Measurements from ENCODE around the gene ODR4. TPM values are rescaled to one million over a fixed set of nuclear protein-coding genes. Genes with fewer than 3 reads are reported as not detected.

ODR4 gene
- total and polyA plus RNA-seq, 2 of the 4 experiments (the other 2 are of a cell fraction) = 9.4 to 9.7 TPM

GRCh38 chr1:186454981-186455380 is 79.3 kb downstream of the ODR4 start:
- Histone ChIP-seq H4K20me1 (ENCODE audit: insufficient read depth, low read length) (no peaks in the 10 kb centered on the region), H3K4ac (ENCODE audit: low read depth, low read length) (no peak overlapping the region), H3K79me1 (ENCODE audit: low read depth in 1 of 2, low read length in 2 of 2) (no peaks in the 10 kb centered on the region), H3K14ac (replicated peaks; ENCODE audit: low read depth, low read length) (no peak overlapping the region), H2BK5ac (ENCODE audit: low read depth, low read length, poor library complexity, severe bottlenecking) (no peak overlapping the region), H3K4me3 (ENCODE audit: insufficient read depth, low read depth, low read length) (no peak overlapping the region), H2BK20ac (ENCODE audit: low read depth, low read length) (no peak overlapping the region), H3K36me3 (ENCODE audit: control insufficient read depth, insufficient read depth, low read length) (no peaks in the 10 kb centered on the region), H3K18ac (ENCODE audit: low read depth, low read length) (no peak overlapping the region), H2AK9ac (replicated peaks; ENCODE audit: low read depth, low read length, poor library complexity) (no peak overlapping the region), H3K9ac (ENCODE audit: low read depth, low read length) (no peak overlapping the region), H2AFZ (replicated peaks; ENCODE audit: low read length, poor library complexity) (no peak overlapping the region), H3K27ac (ENCODE audit: insufficient read depth, low read length) (no peak overlapping the region), H4K5ac (ENCODE audit: low read depth, low read length) (no peak overlapping the region), H3K56ac (ENCODE audit: extremely low read depth, insufficient read depth, low read length) (no peak overlapping the region), H4K91ac (ENCODE audit: insufficient read depth, low read depth, low read length) (no peak overlapping the region), H3K4me1 (ENCODE audit: control insufficient read depth, insufficient read depth, low read length) (no peaks in the 10 kb centered on the region), H4K8ac (ENCODE audit: low read depth in 2 of 2, low read length in 2 of 2) (no peak overlapping the region), H2AK5ac (ENCODE audit: low read depth, low read length) (no peak overlapping the region), H3K23ac (ENCODE audit: low read depth, low read length) (no peak overlapping the region), H3K4me2 (ENCODE audit: low read depth, low read length) (no peak overlapping the region), H2BK120ac (ENCODE audit: low read depth, low read length) (no peak overlapping the region), H2BK15ac (ENCODE audit: low read depth, low read length) (no peak overlapping the region), H3K9me1 (ENCODE audit: insufficient read depth, low read length) (no peaks in the 10 kb centered on the region), H3K27me3 (ENCODE audit: control insufficient read depth, insufficient read depth, low read length) (no peaks in the 10 kb centered on the region), H3K9me3 (ENCODE audit: control insufficient read depth, insufficient read depth, low read length) (no peaks in the 10 kb centered on the region)
- ATAC-seq (ENCODE audit: low read depth) (no peak), DNase-seq (no peak)
- in situ Hi-C loops (cut with MboI; ENCODE audit: low sequenced_read_pairs) = no loop called here
- no TSS peak for BruUV-seq (replicated peaks)
- ChIA-PET CTCF (no interaction called here), POLR2A (ENCODE audit: unreplicated experiment) (no interaction called here)
- intact Hi-C loops (cut with micrococcal nuclease) = no loop called here
- WGBS, 2 experiments (ENCODE audit: extremely low coverage in 2 of 2, insufficient read length in 1 of 2) = no CpG with 5 or more reads among the region's 3 CpGs
- dilution Hi-C loops (cut with HindIII; ENCODE audit: low sequenced_read_pairs, unreplicated experiment) = no loop called here
- TF ChIP-seq FOS (IDR thresholded peaks at IDR 0.05; ENCODE audit: low read depth, low read length) = no peak

All from IMR-90 (cell line).